Transverse colon (tissue), 4 donors: ENCODE data around the gene MB21D2.
A peak's percentile ranks its signal among the peaks of the same experiment; 100 is the strongest.

Experiments used
- CTCF ChIP-seq, 5 experiments: fragments of 200-600 bp in 3 of 5; fragments of 450-650 bp in 2 of 5; sonication (generic) in 3 of 5; IDR thresholded peaks; 1 replicate in 2 of 5; 2 replicates in 3 of 5; pipeline ENCODE4 v1.5.1; 2016 to 2017; ENCODE audit warnings: antibody characterized with exemption in 5 of 5, inconsistent platforms in 3 of 5, mild to moderate bottlenecking in 2 of 5, moderate library complexity in 1 of 5
- EP300 ChIP-seq: sonication (generic); formaldehyde crosslinking; IDR thresholded peaks from one replicate; pipeline ENCODE4 v1.6.1; 2017; ENCODE audit warnings: antibody characterized with exemption, low read depth
- POLR2A ChIP-seq: fragments of 450-650 bp; IDR thresholded peaks from one replicate; pipeline ENCODE4 v1.6.1; 2016; ENCODE audit warnings: antibody characterized with exemption, mild to moderate bottlenecking, moderate library complexity
- POLR2AphosphoS5 ChIP-seq, 3 donors: sonication (generic); formaldehyde crosslinking; IDR thresholded peaks; one replicate each; pipeline ENCODE4 v1.6.1; 2016; ENCODE audit warnings: antibody characterized with exemption in 3 of 3

GRCh38 chr3:192825657-192826200, 91.9 kb downstream of the MB21D2 start:
- TF ChIP-seq CTCF (IDR thresholded peaks at IDR 0.05) (peak in 1 of 5 experiments; percentile 19), EP300 (no peak), POLR2A (no peak), POLR2AphosphoS5 (IDR thresholded peaks at IDR 0.05) (no peak)
